NCI-H69 (cell line): ENCODE data around the gene SLC25A23.

Experiments
- DNase-seq: peaks from one replicate; lab custom pipeline; 2025; lab: John Stamatoyannopoulos, UW

SLC25A23 gene

GRCh38 chr19:6424939-6425731, 34.5 kb downstream of the SLC25A23 start:
- DNase-seq, result peak; percentile 100

GRCh38 chr19:6424195-6424938, 35.2 kb downstream of the SLC25A23 start, which contains the start of gene KHSRP:
TSS of gene KHSRP (minus strand) at chr19:6424811. CDS start at chr19:6424701, 110 bp downstream.
- peak; percentile 59 for DNase-seq

GRCh38 chr19:6423499-6424194, 35.9 kb downstream of the SLC25A23 start:
- DNase-seq, result peak; percentile 50

- DNase-seq, result no peak
These were observed 38.2 kb downstream of the SLC25A23 start for GRCh38 chr19:6421075-6422014.

DNA sequence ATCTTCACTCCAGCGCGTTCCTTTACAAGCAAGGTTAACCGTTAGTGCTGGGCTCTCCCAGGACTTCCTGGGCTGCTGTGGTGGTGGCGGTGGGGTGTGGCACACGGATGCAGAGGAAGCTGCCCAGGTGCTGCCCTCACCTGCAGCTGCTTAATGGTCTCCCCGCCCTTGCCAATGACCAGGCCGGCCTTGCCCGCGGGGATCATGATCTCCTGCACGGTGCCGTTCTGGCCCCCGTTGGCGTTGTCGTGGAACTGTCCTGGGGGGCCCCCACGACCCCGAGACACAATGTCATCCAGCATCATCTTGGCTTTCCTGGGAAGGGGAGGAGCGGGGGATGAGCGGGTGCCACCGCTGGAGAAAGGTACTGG, 41.0 kb downstream of the SLC25A23 start:
- DNase-seq, result no peak

- no peak for DNase-seq
These were observed 41.7 kb downstream of the SLC25A23 start for GRCh38 chr19:6417713-6418561.

DNA sequence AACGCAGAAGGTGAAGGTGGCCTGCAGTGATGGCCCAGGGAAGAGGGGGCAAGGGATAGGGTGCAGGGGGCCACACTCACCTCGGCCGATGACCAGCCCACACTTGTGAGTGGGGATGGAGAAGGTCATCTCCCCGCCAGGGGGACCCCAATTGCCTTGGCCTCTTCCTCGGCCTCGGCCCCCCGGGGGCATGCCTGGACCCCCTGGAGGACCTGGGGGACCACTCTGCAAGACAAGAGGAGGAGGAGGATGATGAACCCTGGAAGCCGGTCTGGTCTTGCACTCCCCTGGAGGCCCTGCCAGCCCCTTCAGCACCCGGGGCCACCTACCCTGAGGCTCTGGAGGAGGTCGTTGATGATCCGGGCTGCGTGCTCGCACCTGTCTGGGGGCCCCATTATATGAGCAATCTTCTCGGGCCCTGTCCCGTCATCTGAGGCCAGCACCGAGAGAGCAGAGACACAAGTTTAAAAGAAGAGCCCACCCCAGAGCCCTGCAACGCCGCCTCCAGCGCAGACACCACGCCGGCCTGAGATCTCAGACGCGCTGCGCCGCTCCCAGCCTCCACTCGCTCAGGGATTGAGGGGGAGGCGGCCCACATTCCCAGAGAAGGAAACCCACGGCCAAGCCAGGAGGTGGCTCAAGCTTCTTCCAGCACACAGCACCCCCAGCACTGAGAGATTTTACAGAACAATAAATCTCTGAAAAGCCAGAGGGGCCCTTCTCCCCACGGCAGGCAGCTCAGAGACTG, 42.8 kb downstream of the SLC25A23 start:
- DNase-seq, result no peak

- DNase-seq, result no peak
These were observed 43.9 kb downstream of the SLC25A23 start for GRCh38 chr19:6415591-6416190.

- no peak for DNase-seq
These were observed 44.6 kb downstream of the SLC25A23 start for GRCh38 chr19:6414793-6415590.

GRCh38 chr19:6413721-6414643, 45.6 kb downstream of the SLC25A23 start:
- DNase-seq, result no peak

DNA sequence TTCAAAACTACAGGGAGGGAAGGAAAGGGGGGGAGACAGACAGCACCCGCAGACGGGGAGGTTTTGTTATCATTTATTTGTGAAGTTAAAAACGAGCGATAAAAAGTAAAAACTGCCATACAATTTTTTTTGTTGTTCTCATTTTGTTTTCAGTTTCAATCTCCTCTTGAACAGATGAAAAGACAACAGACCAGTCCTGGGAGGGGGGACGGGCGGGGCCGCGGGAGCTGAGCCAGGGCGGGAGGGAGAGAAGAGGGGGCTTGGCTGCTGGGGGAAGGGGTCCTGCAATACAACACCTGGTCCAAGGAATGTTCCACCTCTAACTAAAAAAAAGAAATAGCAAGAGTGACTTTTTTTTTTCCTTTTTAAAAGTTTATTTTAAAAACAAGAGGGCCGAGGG, 46.3 kb downstream of the SLC25A23 start:
- DNase-seq, result no peak

DNA sequence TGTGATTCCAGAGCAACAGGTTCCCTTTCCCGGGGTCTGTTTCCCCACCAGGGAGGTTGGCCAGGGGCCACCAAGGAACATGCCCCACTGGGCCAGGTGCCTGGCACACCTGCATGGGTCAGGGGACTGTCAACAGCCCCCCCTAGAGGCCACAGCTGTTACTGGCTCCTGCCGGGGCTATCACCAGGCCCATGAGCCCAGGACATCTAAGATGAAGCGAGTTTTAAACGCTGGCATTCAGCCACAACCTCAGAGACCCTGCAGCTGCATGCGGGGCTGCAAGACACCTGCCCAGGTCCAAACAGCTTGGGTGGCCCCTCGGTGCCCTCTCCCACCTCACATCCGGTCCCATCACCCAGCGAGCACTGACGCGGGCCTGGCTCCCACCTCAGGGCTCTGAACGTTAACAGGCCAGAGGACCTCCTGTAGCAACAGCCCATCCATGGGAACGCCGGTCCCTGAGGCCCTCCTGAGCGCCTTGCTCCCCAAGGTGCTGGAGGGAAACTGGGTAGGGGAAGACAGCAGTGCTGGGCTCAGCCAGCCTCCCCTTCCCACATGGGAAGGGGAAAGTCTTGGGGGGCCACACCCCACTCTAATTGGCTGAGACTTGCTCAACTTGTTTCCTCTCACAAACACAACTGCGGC, 47.0 kb downstream of the SLC25A23 start:
- peak; percentile 62 for DNase-seq

DNA sequence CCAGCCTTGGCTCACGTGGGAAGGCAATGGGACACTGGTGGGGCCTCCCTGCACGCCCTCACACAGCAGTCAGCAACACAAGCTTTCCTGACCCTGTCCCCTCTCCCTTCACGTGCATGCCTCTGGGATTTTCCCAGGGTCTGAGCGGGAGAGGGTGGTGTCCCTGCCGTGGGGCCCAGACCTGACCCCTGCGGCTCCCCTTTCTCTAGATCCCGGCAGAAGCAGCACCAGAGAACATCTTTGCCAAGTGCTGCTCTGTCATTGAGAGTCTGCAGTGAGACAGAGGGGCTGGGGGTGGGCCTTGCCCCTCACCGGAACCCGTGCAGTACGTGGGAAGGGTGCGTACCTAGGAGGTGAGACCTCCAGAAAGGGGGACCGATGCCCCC, 47.5 kb downstream of the SLC25A23 start:
- no peak for DNase-seq

- no peak for DNase-seq
These were observed 50.2 kb downstream of the SLC25A23 start for GRCh38 chr19:6409346-6409745.

DNA sequence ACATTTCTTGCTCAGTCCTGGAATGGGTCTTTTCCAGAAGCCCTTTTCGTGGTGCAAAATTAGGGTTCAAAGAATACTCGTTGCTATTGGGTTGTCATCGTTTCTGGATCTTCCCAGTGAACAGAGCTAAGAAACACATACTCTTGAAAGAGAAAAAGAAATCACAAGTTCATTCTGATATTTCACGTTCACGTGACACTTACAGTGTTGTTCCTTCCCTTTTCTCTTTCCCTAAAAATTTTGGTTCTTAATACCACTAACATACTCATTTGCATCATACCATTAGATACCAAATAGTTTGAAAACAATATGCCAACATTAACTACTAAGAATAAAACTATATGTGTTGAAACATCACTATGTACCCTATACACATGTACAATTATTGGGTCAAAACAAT, 53.2 kb downstream of the SLC25A23 start:
- DNase-seq, result no peak

DNA sequence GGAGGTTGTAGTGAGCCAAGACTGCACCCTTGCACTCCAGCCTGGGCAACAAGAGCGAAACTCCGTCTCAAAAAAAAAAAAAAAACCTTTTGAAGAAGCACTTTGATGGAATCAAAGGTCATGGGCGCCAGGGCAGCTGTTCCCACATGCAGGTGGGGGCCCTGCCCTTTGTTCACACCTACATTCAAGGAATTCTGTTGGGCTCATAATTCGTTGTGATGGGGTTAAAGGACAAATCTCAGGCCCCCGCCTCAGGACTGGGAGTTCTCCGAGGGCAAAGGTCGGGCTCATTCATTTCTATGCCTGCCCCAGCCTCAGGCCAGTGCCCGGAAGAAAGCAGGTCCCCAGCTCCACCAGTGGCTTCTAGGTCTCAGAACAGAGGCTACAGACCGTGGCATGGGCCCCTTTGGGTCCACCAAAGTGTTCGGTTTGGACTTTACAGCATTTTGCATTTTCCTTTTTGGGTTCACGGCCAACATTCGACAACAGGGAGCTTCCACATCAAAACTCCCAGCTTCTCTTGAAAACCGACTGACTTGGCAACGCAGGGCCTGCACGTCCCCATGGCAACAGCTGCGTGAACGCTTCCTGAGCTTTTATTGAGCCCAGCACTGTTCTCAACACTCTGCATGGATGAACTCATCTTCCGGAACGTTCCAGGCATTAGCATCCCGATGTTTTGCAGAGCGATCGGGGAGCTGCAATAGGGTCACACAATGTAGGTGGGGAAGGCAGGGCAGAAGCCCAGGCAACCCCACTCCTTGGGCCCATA, 56.6 kb downstream of the SLC25A23 start:
- no peak for DNase-seq
